ENCODE data around the gene CACNA1F.

CACNA1F gene

DNA sequence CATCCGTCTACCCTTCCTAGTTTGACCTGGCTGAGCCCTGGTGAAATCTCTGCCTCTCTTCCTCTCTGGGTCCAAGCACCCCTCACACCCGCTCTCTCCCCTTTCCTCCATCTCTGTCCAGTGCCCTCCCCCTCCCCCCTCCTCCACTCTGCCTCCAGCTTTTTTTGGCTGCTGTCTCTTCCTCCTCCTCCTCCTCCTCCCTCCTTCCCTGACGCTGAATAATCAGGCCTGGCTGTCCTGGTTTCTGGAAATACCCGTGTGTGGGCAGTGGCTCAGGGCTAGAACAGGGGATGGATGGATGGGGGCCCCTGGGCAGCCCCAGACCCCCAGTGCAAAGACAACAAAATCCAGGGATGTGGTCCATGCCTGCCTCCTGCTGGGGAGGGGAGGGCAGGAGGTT lies 28.4 kb downstream of the CACNA1F start:
- Histone ChIP-seq H2BK15ac (ENCODE audit: low read depth, poor library complexity, severe bottlenecking) (no peak overlapping the region), H3K14ac (ENCODE audit: low read length in 2 of 2) (no peak overlapping the region), H3K4me1 (ENCODE audit: control insufficient read depth, insufficient read depth, low read depth, low read length) (peaks cover 2% of the 10 kb centered on the region), H3K36me3 (ENCODE audit: control insufficient read depth in 1 of 2, insufficient read depth in 2 of 2, low read depth in 1 of 2, low read length in 2 of 2) (no peaks in the 10 kb centered on the region), H3K27ac (ENCODE audit: low read length, poor library complexity, severe bottlenecking) (no peak overlapping the region), H2AK5ac (ENCODE audit: low read length, severe bottlenecking) (no peak overlapping the region), H3K4me3 (ENCODE audit: insufficient read depth in 1 of 2, low read depth in 1 of 2, low read length in 2 of 2) (no peak overlapping the region), H3K9me3 (ENCODE audit: control insufficient read depth, low read length) (no peaks in the 10 kb centered on the region), H2BK5ac (ENCODE audit: low read depth, low read length, poor library complexity, severe bottlenecking) (no peak overlapping the region), H3K23ac (ENCODE audit: low read length in 2 of 2) (no peak overlapping the region), H2AFZ (ENCODE audit: low read depth, low read length) (no peak overlapping the region), H4K91ac (ENCODE audit: low read length) (no peak overlapping the region), H2BK120ac (ENCODE audit: low read depth, low read length) (no peak overlapping the region), H3K27me3 (ENCODE audit: control insufficient read depth in 1 of 2, insufficient read depth in 1 of 2, low read length in 2 of 2) (peaks cover 0 to 46% of the 10 kb centered on the region in 2 experiments), H3K9ac (ENCODE audit: low read length) (no peak overlapping the region), H3K18ac (ENCODE audit: low read depth in 1 of 2, low read length in 2 of 2) (no peak overlapping the region), H2BK12ac (ENCODE audit: low read length in 2 of 2) (no peak overlapping the region), H3K4me2 (ENCODE audit: low read length, poor library complexity, severe bottlenecking) (no peak overlapping the region), H3K4ac (ENCODE audit: low read depth in 1 of 2, low read length in 2 of 2) (no peak overlapping the region), H3K79me1 (replicated peaks; ENCODE audit: low read length, poor library complexity, severe bottlenecking) (no peaks in the 10 kb centered on the region), H4K8ac (ENCODE audit: low read length) (no peak overlapping the region)
- no peak for DNase-seq
- 68% methylated on average over 3 of the region's 4 CpGs for WGBS

DNA sequence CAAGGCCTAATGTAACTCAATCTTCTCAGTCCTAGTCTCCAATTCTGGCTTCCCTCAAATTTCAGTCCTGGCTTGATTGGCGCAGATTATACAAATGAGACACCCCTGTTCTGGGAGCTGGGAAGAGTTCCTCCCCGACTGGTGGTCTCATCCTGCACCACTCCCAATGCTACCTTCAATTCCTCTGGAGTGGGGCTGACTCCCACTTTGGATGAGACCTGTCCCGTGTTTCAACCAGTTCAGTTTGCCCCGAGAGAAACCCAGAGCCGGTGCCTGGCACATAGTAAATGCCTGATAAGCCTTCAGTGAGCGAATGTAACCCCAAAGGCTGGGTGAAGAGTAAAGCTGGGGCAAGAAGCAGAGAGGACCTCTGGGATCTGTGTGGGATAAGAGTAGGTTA lies 29.1 kb downstream of the CACNA1F start:
- no peak overlapping the region for H3K27ac ChIP-seq (ENCODE audit: low read length, poor library complexity, severe bottlenecking)
- no peak overlapping the region for H2BK120ac ChIP-seq (ENCODE audit: low read depth, low read length)
- no peak overlapping the region for H3K14ac ChIP-seq (ENCODE audit: low read length in 2 of 2)
- no peak for DNase-seq
- H4K8ac ChIP-seq (ENCODE audit: low read length), result no peak overlapping the region
- no peaks in the 10 kb centered on the region for H3K79me1 ChIP-seq (replicated peaks; ENCODE audit: low read length, poor library complexity, severe bottlenecking)
- H2BK12ac ChIP-seq (ENCODE audit: low read length in 2 of 2), result no peak overlapping the region
- no peaks in the 10 kb centered on the region for H3K36me3 ChIP-seq (ENCODE audit: control insufficient read depth in 1 of 2, insufficient read depth in 2 of 2, low read depth in 1 of 2, low read length in 2 of 2)
- H2AK5ac ChIP-seq (ENCODE audit: low read length, severe bottlenecking), result no peak overlapping the region
- H3K9ac ChIP-seq (ENCODE audit: low read length), result no peak overlapping the region
- peaks cover 4 to 42% of the 10 kb centered on the region in 2 experiments for H3K27me3 ChIP-seq (ENCODE audit: control insufficient read depth in 1 of 2, insufficient read depth in 1 of 2, low read length in 2 of 2)
- 88% methylated on average over 6 of the region's 6 CpGs for WGBS
- H2BK5ac ChIP-seq (ENCODE audit: low read depth, low read length, poor library complexity, severe bottlenecking), result no peak overlapping the region
- no peak overlapping the region for H3K4ac ChIP-seq (ENCODE audit: low read depth in 1 of 2, low read length in 2 of 2)
- no peak overlapping the region for H3K18ac ChIP-seq (ENCODE audit: low read depth in 1 of 2, low read length in 2 of 2)
- no peak overlapping the region for H2AFZ ChIP-seq (ENCODE audit: low read depth, low read length)
- H3K23ac ChIP-seq (ENCODE audit: low read length in 2 of 2), result no peak overlapping the region
- H4K91ac ChIP-seq (ENCODE audit: low read length), result no peak overlapping the region
- peaks cover 5% of the 10 kb centered on the region for H3K4me1 ChIP-seq (ENCODE audit: control insufficient read depth, insufficient read depth, low read depth, low read length)
- H3K9me3 ChIP-seq (ENCODE audit: control insufficient read depth, low read length), result no peaks in the 10 kb centered on the region
- no peak overlapping the region for H3K4me2 ChIP-seq (ENCODE audit: low read length, poor library complexity, severe bottlenecking)
- no peak overlapping the region for H2BK15ac ChIP-seq (ENCODE audit: low read depth, poor library complexity, severe bottlenecking)
- no peak overlapping the region for H3K4me3 ChIP-seq (ENCODE audit: insufficient read depth in 1 of 2, low read depth in 1 of 2, low read length in 2 of 2)

DNA sequence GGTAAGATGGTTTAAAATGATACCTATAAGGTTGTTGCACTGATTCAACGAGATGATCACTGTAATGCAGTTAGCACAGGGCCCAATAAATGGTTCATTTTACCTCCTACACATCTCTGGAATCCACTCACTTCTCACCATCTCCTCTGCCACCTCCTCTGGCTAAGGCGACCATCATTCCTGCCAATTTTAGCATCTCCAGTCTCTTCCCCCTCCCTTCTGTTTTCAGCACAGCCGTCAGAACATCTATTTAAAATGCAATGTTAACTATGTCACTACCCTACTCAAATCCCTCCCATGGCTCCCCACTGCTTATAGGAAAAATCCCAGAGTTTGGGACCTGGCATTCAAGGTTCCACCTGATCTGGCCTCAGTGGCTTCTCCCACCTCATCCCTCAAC lies 29.6 kb downstream of the CACNA1F start:
- no peak for DNase-seq
- H2AFZ ChIP-seq (ENCODE audit: low read depth, low read length), result no peak overlapping the region
- H3K4me2 ChIP-seq (ENCODE audit: low read length, poor library complexity, severe bottlenecking), result no peak overlapping the region
- no peak overlapping the region for H2AK5ac ChIP-seq (ENCODE audit: low read length, severe bottlenecking)
- no peak overlapping the region for H4K91ac ChIP-seq (ENCODE audit: low read length)
- H3K79me1 ChIP-seq (replicated peaks; ENCODE audit: low read length, poor library complexity, severe bottlenecking), result no peaks in the 10 kb centered on the region
- H3K27ac ChIP-seq (ENCODE audit: low read length, poor library complexity, severe bottlenecking), result no peak overlapping the region
- H3K4me1 ChIP-seq (ENCODE audit: control insufficient read depth, insufficient read depth, low read depth, low read length), result peaks cover 5% of the 10 kb centered on the region
- no peak overlapping the region for H3K9ac ChIP-seq (ENCODE audit: low read length)
- H2BK5ac ChIP-seq (ENCODE audit: low read depth, low read length, poor library complexity, severe bottlenecking), result no peak overlapping the region
- no peak overlapping the region for H2BK15ac ChIP-seq (ENCODE audit: low read depth, poor library complexity, severe bottlenecking)
- 68% methylated on average over 3 of the region's 3 CpGs for WGBS
- H3K36me3 ChIP-seq (ENCODE audit: control insufficient read depth in 1 of 2, insufficient read depth in 2 of 2, low read depth in 1 of 2, low read length in 2 of 2), result no peaks in the 10 kb centered on the region
- H2BK12ac ChIP-seq (ENCODE audit: low read length in 2 of 2), result no peak overlapping the region
- H3K9me3 ChIP-seq (ENCODE audit: control insufficient read depth, low read length), result no peaks in the 10 kb centered on the region
- no peak overlapping the region for H3K23ac ChIP-seq (ENCODE audit: low read length in 2 of 2)
- H3K4me3 ChIP-seq (ENCODE audit: insufficient read depth in 1 of 2, low read depth in 1 of 2, low read length in 2 of 2), result no peak overlapping the region
- no peak overlapping the region for H3K14ac ChIP-seq (ENCODE audit: low read length in 2 of 2)
- H3K18ac ChIP-seq (ENCODE audit: low read depth in 1 of 2, low read length in 2 of 2), result no peak overlapping the region
- H3K27me3 ChIP-seq (ENCODE audit: control insufficient read depth in 1 of 2, insufficient read depth in 1 of 2, low read length in 2 of 2), result peaks cover 8 to 42% of the 10 kb centered on the region in 2 experiments
- no peak overlapping the region for H3K4ac ChIP-seq (ENCODE audit: low read depth in 1 of 2, low read length in 2 of 2)
- no peak overlapping the region for H2BK120ac ChIP-seq (ENCODE audit: low read depth, low read length)
- H4K8ac ChIP-seq (ENCODE audit: low read length), result no peak overlapping the region

DNA sequence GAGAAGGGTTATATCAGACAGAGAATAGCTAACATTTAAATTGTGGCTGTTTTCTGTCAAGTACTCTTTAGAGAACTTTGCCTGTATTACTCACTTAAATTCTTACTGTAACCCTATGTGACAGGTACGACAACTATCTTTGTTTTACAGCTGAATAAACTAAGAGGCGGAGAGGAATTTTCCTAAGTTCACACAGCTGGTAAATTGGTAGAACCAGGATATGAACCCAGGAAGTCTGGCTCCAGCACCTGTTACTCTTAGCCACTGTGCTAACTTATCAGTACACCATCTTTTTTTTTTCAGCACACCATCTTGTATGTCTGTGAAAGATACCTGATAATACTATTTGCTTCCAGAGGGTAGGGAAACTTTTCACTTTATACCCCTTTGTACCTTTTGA lies 31.1 kb downstream of the CACNA1F start:
- H3K23ac ChIP-seq (ENCODE audit: low read length in 2 of 2), result no peak overlapping the region
- no peak overlapping the region for H2BK15ac ChIP-seq (ENCODE audit: low read depth, poor library complexity, severe bottlenecking)
- H4K8ac ChIP-seq (ENCODE audit: low read length), result no peak overlapping the region
- peaks cover 5% of the 10 kb centered on the region for H3K4me1 ChIP-seq (ENCODE audit: control insufficient read depth, insufficient read depth, low read depth, low read length)
- no peak overlapping the region for H3K4ac ChIP-seq (ENCODE audit: low read depth in 1 of 2, low read length in 2 of 2)
- no peak overlapping the region for H3K9ac ChIP-seq (ENCODE audit: low read length)
- H3K18ac ChIP-seq (ENCODE audit: low read depth in 1 of 2, low read length in 2 of 2), result no peak overlapping the region
- H2AFZ ChIP-seq (ENCODE audit: low read depth, low read length), result no peak overlapping the region
- no peaks in the 10 kb centered on the region for H3K9me3 ChIP-seq (ENCODE audit: control insufficient read depth, low read length)
- H3K27me3 ChIP-seq (ENCODE audit: control insufficient read depth in 1 of 2, insufficient read depth in 1 of 2, low read length in 2 of 2), result peaks cover 19 to 52% of the 10 kb centered on the region in 2 experiments
- no peak overlapping the region for H3K27ac ChIP-seq (ENCODE audit: low read length, poor library complexity, severe bottlenecking)
- H3K4me3 ChIP-seq (ENCODE audit: insufficient read depth in 1 of 2, low read depth in 1 of 2, low read length in 2 of 2), result no peak overlapping the region
- no peak overlapping the region for H2AK5ac ChIP-seq (ENCODE audit: low read length, severe bottlenecking)
- no peak overlapping the region for H2BK12ac ChIP-seq (ENCODE audit: low read length in 2 of 2)
- H3K79me1 ChIP-seq (replicated peaks; ENCODE audit: low read length, poor library complexity, severe bottlenecking), result no peaks in the 10 kb centered on the region
- no peak overlapping the region for H2BK120ac ChIP-seq (ENCODE audit: low read depth, low read length)
- no peak overlapping the region for H3K4me2 ChIP-seq (ENCODE audit: low read length, poor library complexity, severe bottlenecking)
- no peak overlapping the region for H3K14ac ChIP-seq (ENCODE audit: low read length in 2 of 2)
- H4K91ac ChIP-seq (ENCODE audit: low read length), result no peak overlapping the region
- H3K36me3 ChIP-seq (ENCODE audit: control insufficient read depth in 1 of 2, insufficient read depth in 2 of 2, low read depth in 1 of 2, low read length in 2 of 2), result no peaks in the 10 kb centered on the region
- WGBS, result 100% methylated on average over 2 of the region's 2 CpGs
- DNase-seq, result no peak
- H2BK5ac ChIP-seq (ENCODE audit: low read depth, low read length, poor library complexity, severe bottlenecking), result no peak overlapping the region
